Activated naive CD8-positive, alpha-beta T cell (primary cell): ENCODE data around the gene SUOX.

Experiments
- H3K27ac Mint-ChIP-seq: one replicate; pipeline ENCODE4 v1.8.0; 2021; ENCODE audit warnings: mixed read lengths
- H3K27me3 Mint-ChIP-seq: one replicate; pipeline ENCODE4 v1.8.0; 2021; ENCODE audit warnings: mixed read lengths
- H3K36me3 Mint-ChIP-seq: one replicate; pipeline ENCODE4 v1.8.0; 2021; ENCODE audit warnings: mixed read lengths
- H3K4me1 Mint-ChIP-seq: one replicate; pipeline ENCODE4 v1.8.0; 2021; ENCODE audit warnings: low read depth, mixed read lengths
- H3K4me3 Mint-ChIP-seq: one replicate; pipeline ENCODE4 v1.8.0; 2021; ENCODE audit warnings: mild to moderate bottlenecking, mixed read lengths
- H3K9me3 Mint-ChIP-seq: one replicate; pipeline ENCODE4 v1.8.0; 2021; ENCODE audit warnings: low read depth, mixed read lengths

SUOX gene

DNA sequence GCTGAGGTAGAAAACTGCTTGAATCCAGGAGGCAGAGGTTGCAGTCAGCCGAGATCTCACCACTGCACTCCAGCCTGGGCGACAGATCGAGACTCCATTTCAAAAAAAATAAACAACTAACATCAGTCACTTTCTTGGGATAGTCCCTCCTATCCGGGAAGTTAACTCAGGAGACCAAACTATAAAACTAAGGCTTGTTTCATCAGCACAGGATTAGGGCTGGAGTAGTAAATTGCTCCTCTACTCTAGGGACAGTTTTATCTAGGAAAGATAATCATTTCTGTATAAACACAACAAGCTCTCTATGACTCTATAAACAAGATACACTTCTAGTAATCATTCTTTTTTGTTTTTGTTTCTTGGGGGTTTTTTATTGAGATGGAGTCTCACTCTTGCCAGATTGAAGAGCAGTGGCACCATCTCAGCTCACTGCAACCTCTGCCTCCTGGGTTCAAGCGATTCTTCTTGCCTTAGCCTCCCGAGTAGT is 56.4 kb downstream of the SUOX start:
- H3K36me3 Mint-ChIP-seq, result no peaks in the 10 kb centered on the region
- peaks cover 6% of the 10 kb centered on the region for H3K4me1 Mint-ChIP-seq
- no peak overlapping the region for H3K27ac Mint-ChIP-seq
- no peak overlapping the region for H3K4me3 Mint-ChIP-seq
- H3K9me3 Mint-ChIP-seq, result no peaks in the 10 kb centered on the region
- H3K27me3 Mint-ChIP-seq, result no peaks in the 10 kb centered on the region
